Testis (tissue), 2 donors: ENCODE results near the gene ABL1.

Experiments
- CTCF ChIP-seq, 3 experiments: fragments of 450-650 bp in 2 of 3; fragments of 200-600 bp in 1 of 3; sonication (generic) in 1 of 3; IDR thresholded peaks; one replicate each; pipeline ENCODE4 v1.5.1; 2016 to 2019; ENCODE audit warnings: antibody characterized with exemption in 3 of 3, mild to moderate bottlenecking in 2 of 3, moderate library complexity in 1 of 3
- POLR2A ChIP-seq: fragments of 450-650 bp; IDR thresholded peaks from one replicate; pipeline ENCODE4 v1.6.1; 2017; ENCODE audit warnings: antibody characterized with exemption, mild to moderate bottlenecking, moderate library complexity

- TF ChIP-seq CTCF (IDR thresholded peaks at IDR 0.05) (no peak), POLR2A (no peak)
Observed at GRCh38 chr9:130896233-130897014, 61.4 kb downstream of the ABL1 start, which contains the start of gene QRFP.
